Measurements from ENCODE around the gene GSTO1.

GRCh38 chr10:104303594-104304355, 49.1 kb downstream of the GSTO1 start:
- no peak for TF ChIP-seq RAD21 (IDR thresholded peaks at IDR 0.05; ENCODE audit: low read depth)
- TF ChIP-seq REST (IDR thresholded peaks at IDR 0.05; ENCODE audit: low read depth): no peak
- no peak for TF ChIP-seq YY1 (IDR thresholded peaks at IDR 0.05; ENCODE audit: low read depth)
- no peak for TF ChIP-seq EP300 (IDR thresholded peaks at IDR 0.05; ENCODE audit: borderline replicate concordance)
- TF ChIP-seq NFIC (IDR thresholded peaks at IDR 0.05): no peak
- TF ChIP-seq TAF1 (IDR thresholded peaks at IDR 0.05; ENCODE audit: low read depth): no peak
- TF ChIP-seq CEBPB (IDR thresholded peaks at IDR 0.05): no peak
- TF ChIP-seq CREB1 (IDR thresholded peaks at IDR 0.05; ENCODE audit: low read depth): no peak
- no peak for TF ChIP-seq FOXM1 (IDR thresholded peaks at IDR 0.05; ENCODE audit: borderline replicate concordance, low read depth)
- no peak for TF ChIP-seq MAX (IDR thresholded peaks at IDR 0.05)

Data from Ishikawa (cell line).